Measurements from ENCODE around the gene USP20.

Gene USP20

DNA sequence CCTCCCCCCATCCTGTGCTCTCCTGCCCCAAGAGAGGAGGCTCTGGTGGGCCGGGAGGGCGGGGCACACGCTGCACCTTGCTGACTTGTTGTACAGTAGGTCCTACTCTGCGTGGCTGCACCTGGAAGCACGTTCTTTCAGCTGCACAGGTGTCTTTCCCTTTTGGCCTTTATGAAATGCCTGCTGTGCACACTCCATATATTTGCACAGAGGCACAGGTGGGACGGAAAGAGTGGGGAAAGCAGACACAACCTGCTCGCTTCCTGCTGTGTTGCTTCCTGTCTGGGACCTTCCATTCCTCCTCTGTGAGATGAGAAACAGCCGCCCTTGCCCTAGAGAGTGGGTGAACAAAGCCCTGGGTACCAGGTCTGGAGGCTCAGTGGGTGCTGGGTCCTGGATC lies 4.8 kb downstream of the USP20 start:
- H3K36me3 ChIP-seq (ENCODE audit: control insufficient read depth, insufficient read depth, low read length, severe bottlenecking): no peaks in the 10 kb centered on the region
- no peak for DNase-seq (ENCODE audit: low read depth)
- H3K9ac ChIP-seq (ENCODE audit: low read length): no peak overlapping the region
- H3K4me3 ChIP-seq (ENCODE audit: low read length): no peak overlapping the region
- no peaks in the 10 kb centered on the region for H3K9me3 ChIP-seq (ENCODE audit: control insufficient read depth, low read length)
- H3K27me3 ChIP-seq (replicated peaks; ENCODE audit: control insufficient read depth, insufficient read depth, low read length): no peaks in the 10 kb centered on the region
- peaks cover 22% of the 10 kb centered on the region for H3K4me1 ChIP-seq (ENCODE audit: control insufficient read depth, insufficient read depth, low read length)

DNA sequence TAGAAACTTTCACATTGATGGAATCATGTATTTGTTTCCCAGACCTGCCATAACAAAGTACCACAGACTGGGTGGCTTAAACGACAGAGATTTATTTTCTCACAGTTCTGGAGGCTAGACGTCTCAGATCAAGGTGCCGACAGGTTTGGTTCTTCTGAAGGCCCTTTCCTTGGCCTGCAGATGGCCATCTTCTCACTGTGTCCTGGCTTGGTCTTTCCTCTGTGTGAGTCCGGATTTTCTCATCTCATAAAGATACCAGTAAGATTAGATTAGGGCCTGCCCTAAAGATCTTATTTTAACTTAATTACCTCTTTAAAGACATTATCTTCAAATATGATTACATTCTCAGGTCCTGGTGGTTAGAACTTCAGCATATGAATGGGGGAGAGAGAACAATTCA lies 5.8 kb downstream of the USP20 start:
- no peak for DNase-seq (ENCODE audit: low read depth)
- H3K9ac ChIP-seq (ENCODE audit: low read length): no peak overlapping the region
- H3K36me3 ChIP-seq (ENCODE audit: control insufficient read depth, insufficient read depth, low read length, severe bottlenecking): no peaks in the 10 kb centered on the region
- H3K4me1 ChIP-seq (ENCODE audit: control insufficient read depth, insufficient read depth, low read length): peaks cover 19% of the 10 kb centered on the region
- H3K9me3 ChIP-seq (ENCODE audit: control insufficient read depth, low read length): no peaks in the 10 kb centered on the region
- no peaks in the 10 kb centered on the region for H3K27me3 ChIP-seq (replicated peaks; ENCODE audit: control insufficient read depth, insufficient read depth, low read length)
- H3K4me3 ChIP-seq (ENCODE audit: low read length): no peak overlapping the region

GRCh38 chr9:129845373-129845772 lies 10.1 kb downstream of the USP20 start:
- no peak for DNase-seq (ENCODE audit: low read depth)
- H3K27me3 ChIP-seq (replicated peaks; ENCODE audit: control insufficient read depth, insufficient read depth, low read length): no peaks in the 10 kb centered on the region
- no peak overlapping the region for H3K4me3 ChIP-seq (ENCODE audit: low read length)
- peaks cover 4% of the 10 kb centered on the region for H3K36me3 ChIP-seq (ENCODE audit: control insufficient read depth, insufficient read depth, low read length, severe bottlenecking)
- H3K4me1 ChIP-seq (ENCODE audit: control insufficient read depth, insufficient read depth, low read length): no peaks in the 10 kb centered on the region
- no peaks in the 10 kb centered on the region for H3K9me3 ChIP-seq (ENCODE audit: control insufficient read depth, low read length)
- no peak overlapping the region for H3K9ac ChIP-seq (ENCODE audit: low read length)

DNA sequence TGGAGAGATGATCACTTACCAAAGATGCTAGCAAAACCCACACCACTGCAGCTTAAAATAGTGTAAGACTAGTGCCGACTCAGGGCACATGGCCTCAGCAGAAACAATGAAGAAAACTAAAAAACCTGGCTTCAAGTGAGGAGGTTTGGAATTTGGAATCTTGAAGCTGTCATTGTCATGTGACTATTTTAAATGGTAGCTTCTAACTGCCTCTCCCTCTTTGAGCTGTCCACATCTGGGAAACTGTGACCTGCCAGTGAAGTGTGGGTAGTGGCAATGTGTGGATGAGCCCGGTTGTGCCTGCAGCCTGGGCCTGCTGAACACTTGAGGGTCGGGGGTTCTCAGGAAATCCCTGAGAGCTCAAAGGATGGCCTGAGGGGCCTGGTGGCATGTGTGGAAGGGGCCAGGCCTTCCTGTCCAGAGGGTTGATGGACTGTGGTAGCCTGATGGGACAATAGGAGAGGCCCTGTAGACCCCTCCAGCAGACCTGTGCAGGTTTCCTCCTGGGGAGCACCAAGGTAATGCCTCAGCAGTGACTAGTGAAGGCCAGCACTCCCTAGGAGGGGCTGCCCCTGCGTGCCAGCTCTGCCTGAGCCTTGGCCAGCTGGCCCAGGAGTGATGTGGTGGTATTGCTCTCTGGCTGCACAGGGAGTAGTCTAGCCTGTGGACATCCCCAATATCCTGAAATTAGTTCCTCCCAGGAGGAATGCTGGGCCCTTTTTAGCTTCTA lies 13.6 kb downstream of the USP20 start:
- H3K27me3 ChIP-seq (replicated peaks; ENCODE audit: control insufficient read depth, insufficient read depth, low read length): no peaks in the 10 kb centered on the region
- DNase-seq (ENCODE audit: low read depth): no peak
- H3K9me3 ChIP-seq (ENCODE audit: control insufficient read depth, low read length): no peaks in the 10 kb centered on the region
- H3K4me1 ChIP-seq (ENCODE audit: control insufficient read depth, insufficient read depth, low read length): no peaks in the 10 kb centered on the region
- no peak overlapping the region for H3K4me3 ChIP-seq (ENCODE audit: low read length)
- H3K36me3 ChIP-seq (ENCODE audit: control insufficient read depth, insufficient read depth, low read length, severe bottlenecking): peaks cover 31% of the 10 kb centered on the region
- H3K9ac ChIP-seq (ENCODE audit: low read length): no peak overlapping the region

GRCh38 chr9:129849901-129850300 lies 14.6 kb downstream of the USP20 start:
- DNase-seq (ENCODE audit: low read depth): no peak
- H3K9me3 ChIP-seq (ENCODE audit: control insufficient read depth, low read length): no peaks in the 10 kb centered on the region
- no peak overlapping the region for H3K4me3 ChIP-seq (ENCODE audit: low read length)
- H3K9ac ChIP-seq (ENCODE audit: low read length): no peak overlapping the region
- no peaks in the 10 kb centered on the region for H3K27me3 ChIP-seq (replicated peaks; ENCODE audit: control insufficient read depth, insufficient read depth, low read length)
- peaks cover 40% of the 10 kb centered on the region for H3K36me3 ChIP-seq (ENCODE audit: control insufficient read depth, insufficient read depth, low read length, severe bottlenecking)
- H3K4me1 ChIP-seq (ENCODE audit: control insufficient read depth, insufficient read depth, low read length): no peaks in the 10 kb centered on the region

DNA sequence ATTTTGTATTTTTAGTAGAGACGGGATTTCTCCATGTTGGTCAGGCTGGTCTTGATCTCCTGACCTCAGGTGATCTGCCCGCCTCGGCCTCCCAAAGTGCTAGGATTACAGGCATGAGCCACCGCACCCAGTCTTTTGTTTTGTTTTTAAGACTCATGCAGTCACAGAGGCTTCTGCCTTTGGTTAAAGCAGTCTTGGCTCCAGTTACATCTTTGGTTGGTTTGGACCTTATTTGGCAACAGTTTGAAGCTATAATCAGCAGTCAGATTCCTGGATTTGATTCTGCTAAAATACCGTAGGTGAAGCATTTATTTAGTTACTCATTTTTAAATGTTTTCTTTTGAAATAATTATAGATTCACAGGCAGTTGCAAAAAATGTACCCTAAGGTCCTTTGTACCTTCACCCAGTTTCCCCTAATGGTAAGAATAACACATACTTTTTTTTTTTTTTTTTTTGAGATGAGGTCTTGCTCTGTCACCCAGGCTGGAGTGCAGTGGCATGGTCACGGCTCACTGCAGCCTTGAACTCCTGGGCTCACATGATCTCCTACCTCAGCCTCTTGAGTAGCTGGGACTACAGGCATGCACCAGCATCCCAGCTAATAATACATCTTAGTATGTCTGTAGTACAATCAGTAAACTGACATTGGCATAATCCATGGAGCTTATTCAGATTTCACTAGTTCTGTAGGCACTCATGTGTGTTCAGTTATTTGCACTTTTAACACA lies 15.7 kb downstream of the USP20 start:
- Histone ChIP-seq H3K9ac (ENCODE audit: low read length) (no peak overlapping the region), H3K9me3 (ENCODE audit: control insufficient read depth, low read length) (no peaks in the 10 kb centered on the region), H3K4me1 (ENCODE audit: control insufficient read depth, insufficient read depth, low read length) (no peaks in the 10 kb centered on the region), H3K36me3 (ENCODE audit: control insufficient read depth, insufficient read depth, low read length, severe bottlenecking) (peaks cover 46% of the 10 kb centered on the region), H3K4me3 (ENCODE audit: low read length) (no peak overlapping the region), H3K27me3 (replicated peaks; ENCODE audit: control insufficient read depth, insufficient read depth, low read length) (no peaks in the 10 kb centered on the region)
- DNase-seq (ENCODE audit: low read depth): peak; percentile 48

GRCh38 chr9:129851821-129852220 lies 16.6 kb downstream of the USP20 start:
- Histone ChIP-seq H3K27me3 (replicated peaks; ENCODE audit: control insufficient read depth, insufficient read depth, low read length) (no peaks in the 10 kb centered on the region), H3K9ac (ENCODE audit: low read length) (no peak overlapping the region), H3K4me1 (ENCODE audit: control insufficient read depth, insufficient read depth, low read length) (no peaks in the 10 kb centered on the region), H3K36me3 (ENCODE audit: control insufficient read depth, insufficient read depth, low read length, severe bottlenecking) (peaks cover 52% of the 10 kb centered on the region), H3K9me3 (ENCODE audit: control insufficient read depth, low read length) (no peaks in the 10 kb centered on the region), H3K4me3 (ENCODE audit: low read length) (no peak overlapping the region)
- DNase-seq (ENCODE audit: low read depth): no peak

DNA sequence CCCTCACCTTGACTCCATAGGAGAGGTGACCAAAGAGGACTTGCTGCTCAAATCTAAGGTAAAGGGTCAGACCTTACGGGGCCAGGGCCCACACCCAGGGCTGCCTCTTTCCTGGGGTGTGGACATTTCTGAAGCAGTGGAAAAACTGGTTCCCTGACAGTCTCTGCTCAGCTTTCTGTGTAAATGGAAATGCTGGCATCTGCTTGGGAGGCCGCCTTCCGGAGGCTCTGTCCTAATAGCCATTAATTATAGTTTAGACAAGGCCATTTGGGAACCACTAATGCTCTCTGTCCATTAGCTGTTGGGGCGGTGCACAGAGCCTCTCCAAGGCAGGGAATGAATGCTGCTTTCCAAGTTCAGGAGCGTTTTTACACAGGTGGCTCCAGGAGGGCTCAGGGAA lies 17.3 kb downstream of the USP20 start:
- no peak overlapping the region for H3K4me3 ChIP-seq (ENCODE audit: low read length)
- H3K9me3 ChIP-seq (ENCODE audit: control insufficient read depth, low read length): no peaks in the 10 kb centered on the region
- no peaks in the 10 kb centered on the region for H3K27me3 ChIP-seq (replicated peaks; ENCODE audit: control insufficient read depth, insufficient read depth, low read length)
- no peaks in the 10 kb centered on the region for H3K4me1 ChIP-seq (ENCODE audit: control insufficient read depth, insufficient read depth, low read length)
- H3K9ac ChIP-seq (ENCODE audit: low read length): no peak overlapping the region
- DNase-seq (ENCODE audit: low read depth): no peak
- peaks cover 55% of the 10 kb centered on the region for H3K36me3 ChIP-seq (ENCODE audit: control insufficient read depth, insufficient read depth, low read length, severe bottlenecking)

DNA sequence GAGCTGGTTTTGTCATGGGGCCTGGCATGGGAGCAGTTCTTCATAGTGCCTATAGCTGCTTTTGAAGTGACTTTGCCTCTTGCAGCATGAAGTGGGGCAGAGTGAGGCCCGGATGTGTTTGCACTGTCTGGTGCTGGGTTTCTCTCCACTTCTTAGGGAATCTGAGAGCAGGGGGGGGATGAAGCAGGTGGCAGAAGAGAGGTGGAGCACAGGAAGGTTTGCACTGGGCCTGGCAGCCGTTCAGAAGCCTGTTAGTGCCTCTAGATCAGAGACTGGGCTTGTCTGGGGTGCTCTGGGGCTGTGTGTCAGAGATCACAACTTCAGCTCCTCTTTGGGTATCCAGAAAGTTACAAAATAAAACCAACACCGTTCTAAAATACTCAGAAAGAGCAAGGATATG lies 18.4 kb downstream of the USP20 start:
- Histone ChIP-seq H3K9ac (ENCODE audit: low read length) (no peak overlapping the region), H3K9me3 (ENCODE audit: control insufficient read depth, low read length) (no peaks in the 10 kb centered on the region), H3K4me1 (ENCODE audit: control insufficient read depth, insufficient read depth, low read length) (no peaks in the 10 kb centered on the region), H3K27me3 (replicated peaks; ENCODE audit: control insufficient read depth, insufficient read depth, low read length) (no peaks in the 10 kb centered on the region), H3K4me3 (ENCODE audit: low read length) (no peak overlapping the region), H3K36me3 (ENCODE audit: control insufficient read depth, insufficient read depth, low read length, severe bottlenecking) (peaks cover 65% of the 10 kb centered on the region)
- no peak for DNase-seq (ENCODE audit: low read depth)

- Histone ChIP-seq H3K36me3 (ENCODE audit: control insufficient read depth, insufficient read depth, low read length, severe bottlenecking) (peaks cover 68% of the 10 kb centered on the region), H3K27me3 (replicated peaks; ENCODE audit: control insufficient read depth, insufficient read depth, low read length) (no peaks in the 10 kb centered on the region)
- no peak for DNase-seq (ENCODE audit: low read depth)
Measured at GRCh38 chr9:129854588-129855110, 19.4 kb downstream of the USP20 start.

DNA sequence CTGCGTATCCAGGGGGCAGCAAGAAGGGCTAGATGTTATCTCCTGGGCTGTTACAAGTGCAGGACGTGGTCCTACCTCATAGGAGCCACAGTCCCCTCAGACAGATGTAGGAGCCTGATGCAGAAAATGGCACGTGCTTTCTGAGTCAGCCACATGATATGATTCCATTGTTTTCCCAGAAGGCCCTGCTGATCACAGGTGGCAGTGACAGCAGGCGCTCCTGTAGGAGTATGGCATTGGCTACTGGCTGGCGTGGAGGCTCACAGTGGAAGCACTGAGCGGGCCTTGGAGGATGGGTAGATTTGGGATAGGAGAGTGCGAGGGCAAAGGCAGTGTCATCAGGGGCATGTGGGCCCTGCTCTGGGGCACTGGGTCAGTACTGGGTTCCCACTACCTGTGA lies 21.9 kb downstream of the USP20 start:
- peaks cover 66% of the 10 kb centered on the region for H3K36me3 ChIP-seq (ENCODE audit: control insufficient read depth, insufficient read depth, low read length, severe bottlenecking)
- DNase-seq (ENCODE audit: low read depth): no peak
- H3K27me3 ChIP-seq (replicated peaks; ENCODE audit: control insufficient read depth, insufficient read depth, low read length): no peaks in the 10 kb centered on the region

More at GRCh38 chr9:129854588-129855110, 19.4 kb downstream of the USP20 start:
- Histone ChIP-seq H3K4me1 (ENCODE audit: control insufficient read depth, insufficient read depth, low read length) (no peaks in the 10 kb centered on the region), H3K4me3 (ENCODE audit: low read length) (no peak overlapping the region), H3K9me3 (ENCODE audit: control insufficient read depth, low read length) (no peaks in the 10 kb centered on the region), H3K9ac (ENCODE audit: low read length) (no peak overlapping the region)

More for the DNA sequence above, 21.9 kb downstream of the USP20 start:
- Histone ChIP-seq H3K9me3 (ENCODE audit: control insufficient read depth, low read length) (no peaks in the 10 kb centered on the region), H3K4me1 (ENCODE audit: control insufficient read depth, insufficient read depth, low read length) (no peaks in the 10 kb centered on the region), H3K4me3 (ENCODE audit: low read length) (no peak overlapping the region), H3K9ac (ENCODE audit: low read length) (no peak overlapping the region)
